CD14-positive monocyte (primary cell): ENCODE measurements around the gene WEE1. TPM values are rescaled to one million over a fixed set of nuclear protein-coding genes. Genes with fewer than 3 reads are reported as not detected.

Experiments used
- DNase-seq, 3 donors: peaks; one replicate each; pipeline ENCODE4 v3.0.0-alpha.2; 2011 to 2022
- H2AFZ ChIP-seq: 2 replicates; pipeline ENCODE4 v1.6.0; 2012; ENCODE audit warnings: mild to moderate bottlenecking, low read depth, low read length, inconsistent platforms; ENCODE audit not compliant: insufficient read depth, poor library complexity, severe bottlenecking
- H3K27ac ChIP-seq, 2 donors: 1 replicate in 1 of 2; 2 replicates in 1 of 2; pipeline ENCODE4 v1.5.1; 2012 to 2013; ENCODE audit warnings: low read length in 2 of 2, control low read depth in 1 of 2, inconsistent platforms in 1 of 2, low read depth in 1 of 2, mild to moderate bottlenecking in 1 of 2
- H3K27me3 ChIP-seq, 2 donors: one replicate each; pipeline versions ENCODE4 v1.6.0 to v1.6.1; 2011 to 2013; ENCODE audit warnings: low read length in 2 of 2; ENCODE audit not compliant: control insufficient read depth in 2 of 2, insufficient read depth in 2 of 2
- H3K36me3 ChIP-seq, 2 donors: replicated peaks in 1 of 2; 1 replicate in 1 of 2; 2 replicates in 1 of 2; pipeline versions ENCODE4 v1.5.1 to v1.6.1; 2012 to 2013; ENCODE audit warnings: low read length in 2 of 2, control low read depth in 1 of 2, inconsistent platforms in 1 of 2, mild to moderate bottlenecking in 1 of 2; ENCODE audit not compliant: insufficient read depth in 2 of 2, control insufficient read depth in 1 of 2
- H3K4me1 ChIP-seq, 2 donors: 1 replicate in 1 of 2; 2 replicates in 1 of 2; pipeline versions ENCODE4 v1.5.1 to v1.6.1; 2012 to 2013; ENCODE audit warnings: low read length in 2 of 2, control low read depth in 1 of 2, inconsistent platforms in 1 of 2, mild to moderate bottlenecking in 1 of 2, moderate library complexity in 1 of 2; ENCODE audit not compliant: insufficient read depth in 2 of 2, control insufficient read depth in 1 of 2
- H3K4me2 ChIP-seq: replicated peaks from 2 replicates; pipeline ENCODE3; 2012; ENCODE audit warnings: low read length, moderate library complexity, mild to moderate bottlenecking; ENCODE audit not compliant: poor library complexity, severe bottlenecking; ENCODE audit errors: extremely low read depth
- H3K4me3 ChIP-seq, 3 experiments: fragments of 200-600 bp in 1 of 3; sonication (generic) in 1 of 3; replicated peaks in 1 of 3; 1 replicate in 2 of 3; 2 replicates in 1 of 3; pipeline ENCODE4 v1.5.1; 2011 to 2013; ENCODE audit warnings: low read length in 3 of 3, mild to moderate bottlenecking in 3 of 3, control low read depth in 2 of 3, low read depth in 2 of 3, inconsistent platforms in 1 of 3, moderate library complexity in 1 of 3
- H3K79me2 ChIP-seq: 2 replicates; pipeline ENCODE4 v1.6.0; 2012; ENCODE audit warnings: mild to moderate bottlenecking, control low read depth, inconsistent platforms, low read length, moderate library complexity; ENCODE audit not compliant: insufficient read depth
- H3K9ac ChIP-seq: 2 replicates; pipeline ENCODE4 v1.6.0; 2017; ENCODE audit warnings: low read length, mild to moderate bottlenecking; ENCODE audit not compliant: insufficient read depth, poor library complexity, severe bottlenecking
- H3K9me3 ChIP-seq, 2 donors: replicated peaks in 1 of 2; 1 replicate in 1 of 2; 2 replicates in 1 of 2; pipeline versions ENCODE4 v1.5.1 to v1.6.1; 2012 to 2013; ENCODE audit warnings: low read length in 2 of 2, control low read depth in 1 of 2; ENCODE audit not compliant: control insufficient read depth in 1 of 2, insufficient read depth in 1 of 2
- H4K20me1 ChIP-seq: 2 replicates; pipeline ENCODE4 v1.6.0; 2012; ENCODE audit warnings: mild to moderate bottlenecking, low read length, control low read depth, moderate library complexity; ENCODE audit not compliant: insufficient read depth
- H3K27ac Mint-ChIP-seq, 7 donors: one replicate each; pipeline ENCODE4 v1.8.0; 2020; ENCODE audit warnings: mild to moderate bottlenecking in 7 of 7, mixed read lengths in 7 of 7, moderate library complexity in 6 of 7, inconsistent platforms in 2 of 7
- H3K27me3 Mint-ChIP-seq, 3 donors: one replicate each; pipeline ENCODE4 v1.8.0; 2021 to 2022; ENCODE audit warnings: low read depth in 3 of 3, mild to moderate bottlenecking in 3 of 3, mixed read lengths in 3 of 3, moderate library complexity in 3 of 3, inconsistent platforms in 1 of 3
- H3K36me3 Mint-ChIP-seq, 2 donors: one replicate each; pipeline ENCODE4 v1.8.0; 2020; ENCODE audit warnings: mixed read lengths in 2 of 2, inconsistent platforms in 1 of 2, mild to moderate bottlenecking in 1 of 2
- H3K4me1 Mint-ChIP-seq: one replicate; pipeline ENCODE4 v1.8.0; 2020; ENCODE audit warnings: mild to moderate bottlenecking, mixed read lengths
- H3K4me3 Mint-ChIP-seq, 2 donors: one replicate each; pipeline ENCODE4 v1.8.0; 2020; ENCODE audit warnings: mild to moderate bottlenecking in 2 of 2, mixed read lengths in 2 of 2, moderate library complexity in 1 of 2
- H3K9me3 Mint-ChIP-seq, 7 donors: one replicate each; pipeline ENCODE4 v1.8.0; 2020 to 2022; ENCODE audit warnings: mixed read lengths in 7 of 7, mild to moderate bottlenecking in 6 of 7, moderate library complexity in 6 of 7, inconsistent platforms in 2 of 7
- WGBS: methylation state at CpG from one replicate; pipeline ENCODE4 v1.1.5; 2013; ENCODE audit warnings: missing lambda C conversion rate; ENCODE audit not compliant: insufficient coverage; 5-methylcytosine and 5-hydroxymethylcytosine counted together
- intact Hi-C, 2 donors: fragments of 100-400 bp; cut with micrococcal nuclease; formaldehyde crosslinking; loops; one replicate each; pipeline versions ENCODE4 v1.15.0 to v1.15.1; 2023
- polyA plus RNA-seq, 3 donors: library from polyadenylated mRNA; depleted of rRNA in 1 of 3; unstranded in 2 of 3; stranded (reverse) in 1 of 3; fragments of 300-500 nt in 2 of 3; fragments of >200 nt in 1 of 3; fragmentation: Illumina TruSeq in 2 of 3; gene quantifications; 1 replicate in 2 of 3; 2 replicates in 1 of 3; pipeline ENCODE4 v1.2.3, GENCODE V29; 2012 to 2021
- TF ChIP-seq, protein P1 (sequence below): fragments of 200-600 bp; IDR thresholded peaks from one replicate; pipeline ENCODE4 v1.8.0; 2022; ENCODE audit warnings: antibody characterized with exemption, mild to moderate bottlenecking

WEE1 gene
- polyA plus RNA-seq, 3 donors: 0.05 to 0.41 (median 0.22) TPM

DNA sequence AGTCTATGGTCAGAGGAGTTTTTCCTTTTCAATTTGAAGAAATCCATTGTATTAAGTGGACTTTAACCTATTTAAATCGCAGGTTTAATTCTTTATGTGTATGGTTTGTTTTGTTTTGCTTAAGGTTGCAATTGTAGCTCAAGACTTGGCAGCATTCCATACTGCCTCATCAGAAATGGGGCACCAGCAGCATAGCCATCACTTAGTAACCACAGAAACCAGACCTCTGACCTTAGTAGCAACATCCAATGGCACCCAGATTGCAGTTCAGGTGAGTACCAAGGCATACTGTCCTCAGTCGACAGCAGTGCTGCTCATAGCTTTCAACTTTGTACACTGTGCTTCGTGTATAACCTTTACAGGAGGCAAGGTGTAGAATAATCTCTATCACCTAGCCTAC is 48.4 kb upstream of the WEE1 start:
- H3K27me3 ChIP-seq: no peaks in the 10 kb centered on the region
- TF ChIP-seq, protein P1, sequence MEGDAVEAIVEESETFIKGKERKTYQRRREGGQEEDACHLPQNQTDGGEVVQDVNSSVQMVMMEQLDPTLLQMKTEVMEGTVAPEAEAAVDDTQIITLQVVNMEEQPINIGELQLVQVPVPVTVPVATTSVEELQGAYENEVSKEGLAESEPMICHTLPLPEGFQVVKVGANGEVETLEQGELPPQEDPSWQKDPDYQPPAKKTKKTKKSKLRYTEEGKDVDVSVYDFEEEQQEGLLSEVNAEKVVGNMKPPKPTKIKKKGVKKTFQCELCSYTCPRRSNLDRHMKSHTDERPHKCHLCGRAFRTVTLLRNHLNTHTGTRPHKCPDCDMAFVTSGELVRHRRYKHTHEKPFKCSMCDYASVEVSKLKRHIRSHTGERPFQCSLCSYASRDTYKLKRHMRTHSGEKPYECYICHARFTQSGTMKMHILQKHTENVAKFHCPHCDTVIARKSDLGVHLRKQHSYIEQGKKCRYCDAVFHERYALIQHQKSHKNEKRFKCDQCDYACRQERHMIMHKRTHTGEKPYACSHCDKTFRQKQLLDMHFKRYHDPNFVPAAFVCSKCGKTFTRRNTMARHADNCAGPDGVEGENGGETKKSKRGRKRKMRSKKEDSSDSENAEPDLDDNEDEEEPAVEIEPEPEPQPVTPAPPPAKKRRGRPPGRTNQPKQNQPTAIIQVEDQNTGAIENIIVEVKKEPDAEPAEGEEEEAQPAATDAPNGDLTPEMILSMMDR: no peak
- no peaks in the 10 kb centered on the region for H4K20me1 ChIP-seq
- H3K4me2 ChIP-seq: no peak overlapping the region
- no peaks in the 10 kb centered on the region for H3K79me2 ChIP-seq
- Mint-ChIP-seq H3K4me1 (no peaks in the 10 kb centered on the region), H3K36me3 (peaks cover 57 to 76% of the 10 kb centered on the region in 2 donors), H3K4me3 (no peak overlapping the region), H3K9me3 (no peaks in the 10 kb centered on the region), H3K27me3 (peaks cover 0 to 1% (median 0%) of the 10 kb centered on the region in 3 donors), H3K27ac (peak overlapping the region in 1 of 7 donors; percentile 4)
- intact Hi-C loops: no loop called here
- H3K4me1 ChIP-seq: no peaks in the 10 kb centered on the region
- no peaks in the 10 kb centered on the region for H3K9me3 ChIP-seq
- H2AFZ ChIP-seq: no peak overlapping the region
- H3K9ac ChIP-seq: no peak overlapping the region
- DNase-seq: no peak
- H3K27ac ChIP-seq: no peak overlapping the region
- 100% methylated on average over 1 of the region's 3 CpGs for WGBS
- H3K36me3 ChIP-seq: peaks cover 43 to 84% of the 10 kb centered on the region in 2 donors
- H3K4me3 ChIP-seq: no peak overlapping the region

DNA sequence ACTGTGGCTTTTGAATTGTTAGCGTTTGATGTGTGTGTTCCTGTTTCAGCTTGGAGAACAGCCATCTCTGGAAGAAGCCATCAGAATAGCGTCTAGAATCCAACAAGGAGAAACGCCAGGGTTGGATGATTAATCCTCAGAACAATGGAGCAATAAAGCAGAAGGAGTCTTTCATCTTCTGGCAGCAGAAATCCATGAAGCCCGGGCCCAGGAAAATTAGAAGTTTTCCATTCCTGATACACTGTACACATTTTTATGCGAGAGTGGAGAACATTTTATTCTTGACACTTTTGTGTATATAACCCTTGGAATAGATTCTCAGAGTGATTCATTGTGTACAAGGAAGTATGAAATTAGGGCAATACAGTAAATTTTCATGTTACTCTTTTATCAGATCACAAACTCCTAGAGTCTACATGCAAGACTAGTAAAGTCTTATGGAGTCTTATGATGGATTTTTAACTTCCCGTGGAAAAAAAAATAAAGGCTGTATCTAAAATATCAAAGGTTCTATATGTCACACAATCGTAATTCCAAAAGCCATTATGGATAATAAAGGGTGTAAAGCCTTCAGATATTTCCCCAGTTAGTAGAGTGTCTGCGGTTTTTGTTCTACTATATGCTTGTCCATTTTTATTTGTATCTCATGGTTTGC is 45.9 kb upstream of the WEE1 start:
- H2AFZ ChIP-seq: no peak overlapping the region
- H3K9ac ChIP-seq: no peak overlapping the region
- peaks cover 38 to 59% of the 10 kb centered on the region in 2 donors for H3K36me3 ChIP-seq
- intact Hi-C loops: no loop called here
- H4K20me1 ChIP-seq: no peaks in the 10 kb centered on the region
- H3K4me2 ChIP-seq: no peak overlapping the region
- no peaks in the 10 kb centered on the region for H3K4me1 ChIP-seq
- Mint-ChIP-seq H3K27ac (peak overlapping the region in 1 of 7 donors; percentile 57), H3K9me3 (peaks cover 0 to 1% (median 0%) of the 10 kb centered on the region in 7 donors), H3K36me3 (peaks cover 44 to 57% of the 10 kb centered on the region in 2 donors), H3K4me1 (no peaks in the 10 kb centered on the region), H3K4me3 (no peak overlapping the region), H3K27me3 (peaks cover 0 to 6% (median 0%) of the 10 kb centered on the region in 3 donors)
- H3K27me3 ChIP-seq: no peaks in the 10 kb centered on the region
- no peak overlapping the region for H3K27ac ChIP-seq
- H3K4me3 ChIP-seq: no peak overlapping the region
- no peak for DNase-seq
- no peaks in the 10 kb centered on the region for H3K79me2 ChIP-seq
- no peaks in the 10 kb centered on the region for H3K9me3 ChIP-seq
- TF ChIP-seq, protein P1: no peak
- WGBS: 17% methylated on average over 2 of the region's 8 CpGs
